ENCODE measurements around the gene OXNAD1. TPM values are rescaled to one million over a fixed set of nuclear protein-coding genes. Genes with fewer than 3 reads are reported as not detected.

The OXNAD1 gene
- total and polyA plus RNA-seq, 10 of the 15 experiments (the other 5 are each of a cell fraction or from before 2014, with no cell fraction given) = 5.6 to 27.8 (median 16.2) TPM

DNA sequence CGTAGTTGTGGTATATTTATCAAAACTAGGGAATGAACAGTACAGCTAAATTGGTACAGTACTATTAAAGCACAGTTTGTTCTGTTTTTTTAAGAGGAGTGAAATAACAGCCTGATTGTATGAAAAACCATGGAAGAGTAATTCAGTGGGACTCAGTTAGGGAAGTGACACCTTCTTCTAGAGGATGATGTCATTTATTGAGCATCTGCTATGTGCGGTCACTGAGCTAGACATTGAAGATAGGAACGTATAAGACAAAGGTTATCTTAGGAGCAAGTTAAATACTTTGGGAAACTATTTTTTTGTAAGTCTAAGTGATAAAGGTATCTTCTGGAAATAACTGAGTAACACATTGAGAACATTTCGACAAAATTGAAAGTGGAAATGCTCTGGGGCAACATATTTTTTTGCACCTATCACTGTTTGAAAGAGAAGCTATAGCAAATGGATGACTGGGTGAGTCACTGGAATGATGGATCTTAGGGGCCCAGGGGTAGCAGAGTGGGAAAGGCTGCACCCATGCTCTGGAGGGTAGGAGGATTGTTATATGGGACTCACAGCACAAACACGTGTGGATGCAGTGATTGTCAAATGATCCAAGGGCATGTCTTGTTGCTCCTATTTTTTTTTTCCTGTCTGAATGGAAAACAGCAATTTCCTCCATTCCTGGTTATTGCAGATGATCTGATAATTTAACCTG is 43.0 kb downstream of the OXNAD1 start:
- in situ Hi-C loops (cut with MboI) (no loop called here), intact Hi-C loops (cut with micrococcal nuclease; ENCODE audit: unreplicated experiment) (no loop called here)
- FAIRE-seq (no peak), DNase-seq (ENCODE audit: low read depth, low spot score) (no peak), ATAC-seq (no peak)
- Histone ChIP-seq H3K36me3 (ENCODE audit: control insufficient read depth in 2 of 2, insufficient read depth in 2 of 2, low read length in 1 of 2) (peaks cover 0 to 6% of the 10 kb centered on the region in 2 experiments; a peak in 3 of 4 replicates), H3K4me1 (ENCODE audit: control insufficient read depth, insufficient read depth, low read length) (peaks cover 24% of the 10 kb centered on the region), H2AFZ (ENCODE audit: control insufficient read depth, low read depth, low read length) (no peak overlapping the region), H4K20me1 (ENCODE audit: control insufficient read depth, insufficient read depth) (no peaks in the 10 kb centered on the region), H3K9ac (ENCODE audit: control insufficient read depth, insufficient read depth, low read length) (no peak overlapping the region), H3K4me2 (ENCODE audit: control insufficient read depth, insufficient read depth) (no peak overlapping the region), H3K4me3 (no peak overlapping the region), H3K79me2 (ENCODE audit: control insufficient read depth, insufficient read depth, low read length) (no peaks in the 10 kb centered on the region), H3K27ac (ENCODE audit: control insufficient read depth, insufficient read depth) (no peak overlapping the region), H3K27me3 (replicated peaks in 1 of 2; ENCODE audit: control insufficient read depth in 2 of 2, insufficient read depth in 2 of 2, low read length in 1 of 2) (no peaks in the 10 kb centered on the region), H3K9me3 (replicated peaks; ENCODE audit: control insufficient read depth, insufficient read depth, low read length) (no peaks in the 10 kb centered on the region)
- ChIA-PET CTCF (interaction anchor here (0.5 to 1.4 kb wide), 4 partner anchors 12 to 709 kb away, joined by 3 to 5 read pairs (median 4); no protein-coding TSS in a partner anchor), POLR2A (interaction anchor here (0.5 kb wide), 1 partner anchor 879 kb away, joined by 3 read pairs; no protein-coding TSS in a partner anchor), SMC1A (ENCODE audit: uncharacterized antibody, unreplicated experiment) (interaction anchor here (0.6 to 2.5 kb wide), 7 partner anchors 13 to 204 kb away, joined by 3 to 9 read pairs (median 4); no protein-coding TSS in a partner anchor), RAD21 (ENCODE audit: unreplicated experiment) (interaction anchor here (1.1 to 2.0 kb wide), 3 partner anchors 17 to 56 kb away, joined by 3 to 13 read pairs (median 5); partner anchors contain the start of genes DPH3 and OXNAD1)
- TF ChIP-seq SPI1 (IDR thresholded peaks at IDR 0.05; ENCODE audit: borderline replicate concordance, insufficient read depth, low read depth, low read length) (peak; percentile 2; the same call in 1 of the 2 replicates), POLR2AphosphoS5 (IDR thresholded peaks at IDR 0.05; ENCODE audit: low read length) (0 out of 2 replicates have a peak, but pooled peaks have one; percentile 21), ATF7 (IDR thresholded peaks at IDR 0.05; ENCODE audit: low read depth) (peak; percentile 38; the same call in 1 of the 2 replicates), IRF4 (IDR thresholded peaks at IDR 0.05; ENCODE audit: low read depth, low read length) (no peak), ZNF24 (IDR thresholded peaks at IDR 0.05) (no peak), EGR1 (IDR thresholded peaks at IDR 0.05; ENCODE audit: borderline replicate concordance in 1 of 2, low read depth in 2 of 2, low read length in 2 of 2) (no peak), RAD51 (IDR thresholded peaks at IDR 0.05) (no peak), POLR2AphosphoS2 (IDR thresholded peaks at IDR 0.05; ENCODE audit: low read depth, low read length) (0 out of 2 replicates have a peak, but pooled peaks have one; percentile 15), SIN3A (IDR thresholded peaks at IDR 0.05; ENCODE audit: low read depth, low read length) (no peak)
- TF ChIP-seq, protein P1, sequence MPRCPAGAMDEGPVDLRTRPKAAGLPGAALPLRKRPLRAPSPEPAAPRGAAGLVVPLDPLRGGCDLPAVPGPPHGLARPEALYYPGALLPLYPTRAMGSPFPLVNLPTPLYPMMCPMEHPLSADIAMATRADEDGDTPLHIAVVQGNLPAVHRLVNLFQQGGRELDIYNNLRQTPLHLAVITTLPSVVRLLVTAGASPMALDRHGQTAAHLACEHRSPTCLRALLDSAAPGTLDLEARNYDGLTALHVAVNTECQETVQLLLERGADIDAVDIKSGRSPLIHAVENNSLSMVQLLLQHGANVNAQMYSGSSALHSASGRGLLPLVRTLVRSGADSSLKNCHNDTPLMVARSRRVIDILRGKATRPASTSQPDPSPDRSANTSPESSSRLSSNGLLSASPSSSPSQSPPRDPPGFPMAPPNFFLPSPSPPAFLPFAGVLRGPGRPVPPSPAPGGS (IDR thresholded peaks at IDR 0.05; ENCODE audit: borderline replicate concordance, insufficient read depth, low read depth, low read length, poor library complexity, severe bottlenecking) = peak; percentile 7
- BruUV-seq (replicated peaks) = TSS peak; percentile 18
- 97% methylated on average over 5 of the region's 5 CpGs for WGBS (ENCODE audit: insufficient coverage, insufficient replicate concordance, low lambda C conversion rate, missing lambda C conversion rate)
